GM23338 (cell line): ENCODE results near the gene TNFRSF19. TPM values are rescaled to one million over a fixed set of nuclear protein-coding genes. Genes with fewer than 3 reads are reported as not detected.

Experiments used
- ATAC-seq: fragments of 200-7000 bp; cut with Tn5 transposase; 3 replicates; pipeline ENCODE4 v1.9.1; 2020
- DNase-seq: peaks from one replicate; pipeline ENCODE4 v3.0.0-alpha.2; 2015; ENCODE audit warnings: low spot score
- H2AFZ ChIP-seq: fragments of 200-600 bp; sonication (generic); 2 replicates; pipeline ENCODE4 v1.8.0; 2016; ENCODE audit warnings: antibody characterized with exemption, mild to moderate bottlenecking, moderate library complexity
- H3F3A ChIP-seq: fragments of 200-600 bp; sonication (generic); replicated peaks from 2 replicates; pipeline ENCODE4 v1.8.0; 2017; ENCODE audit warnings: antibody characterized with exemption, mixed run types, low read depth
- H3K27ac ChIP-seq: fragments of 200-600 bp; sonication (generic); 2 replicates; pipeline ENCODE4 v1.6.1; 2016; ENCODE audit warnings: low read depth
- H3K27me3 ChIP-seq: fragments of 200-600 bp; sonication (generic); 2 replicates; pipeline ENCODE4 v1.8.0; 2016; ENCODE audit warnings: mild to moderate bottlenecking, mixed run types, moderate library complexity; ENCODE audit not compliant: insufficient read depth
- H3K36me3 ChIP-seq: fragments of 200-600 bp; sonication (generic); 2 replicates; pipeline ENCODE4 v1.8.0; 2016; ENCODE audit warnings: mild to moderate bottlenecking; ENCODE audit not compliant: insufficient read depth
- H3K4me1 ChIP-seq: fragments of 200-600 bp; sonication (generic); 2 replicates; pipeline ENCODE4 v1.8.0; 2016; ENCODE audit warnings: mild to moderate bottlenecking, moderate library complexity; ENCODE audit not compliant: insufficient read depth
- H3K4me2 ChIP-seq: fragments of 200-600 bp; sonication (generic); 2 replicates; pipeline ENCODE4 v1.7.1; 2017; ENCODE audit warnings: mixed run types
- H3K4me3 ChIP-seq: fragments of 200-600 bp; sonication (generic); 2 replicates; pipeline ENCODE4 v1.6.1; 2016; ENCODE audit warnings: mixed run types
- H3K79me2 ChIP-seq: fragments of 200-600 bp; sonication (generic); replicated peaks from 2 replicates; pipeline ENCODE4 v1.8.0; 2017; ENCODE audit warnings: mild to moderate bottlenecking; ENCODE audit not compliant: insufficient read depth
- H3K9me2 ChIP-seq: fragments of 200-600 bp; sonication (generic); 2 replicates; pipeline ENCODE4 v1.8.0; 2017; ENCODE audit not compliant: insufficient read depth
- H4K20me1 ChIP-seq: fragments of 200-600 bp; sonication (generic); replicated peaks from 2 replicates; pipeline ENCODE4 v1.8.0; 2017; ENCODE audit warnings: mild to moderate bottlenecking; ENCODE audit not compliant: insufficient read depth
- H3K27ac Mint-ChIP-seq: 2 replicates; pipeline ENCODE4 v1.8.0; 2020; ENCODE audit warnings: inconsistent platforms, mild to moderate bottlenecking, moderate library complexity, mixed read lengths
- H3K27me3 Mint-ChIP-seq: 3 replicates; pipeline ENCODE4 v1.8.0; 2022; ENCODE audit warnings: low read depth, mild to moderate bottlenecking, moderate library complexity, mixed read lengths, inconsistent platforms; ENCODE audit not compliant: insufficient read depth, poor library complexity
- H3K36me3 Mint-ChIP-seq: 3 replicates; pipeline ENCODE4 v1.8.0; 2021; ENCODE audit warnings: low read depth, mild to moderate bottlenecking, inconsistent platforms, moderate library complexity, mixed read lengths
- H3K4me1 Mint-ChIP-seq: 3 replicates; pipeline ENCODE4 v1.8.0; 2020; ENCODE audit warnings: mild to moderate bottlenecking, inconsistent platforms, mixed read lengths
- H3K4me3 Mint-ChIP-seq: 3 replicates; pipeline ENCODE4 v1.8.0; 2021; ENCODE audit warnings: moderate library complexity, mild to moderate bottlenecking, inconsistent platforms, mixed read lengths
- H3K9me3 Mint-ChIP-seq: 3 replicates; pipeline ENCODE4 v1.8.0; 2020; ENCODE audit warnings: moderate library complexity, mild to moderate bottlenecking, inconsistent platforms, mixed read lengths
- CTCF ChIP-seq, 2 experiments: fragments of 200-600 bp in 1 of 2; sonication (generic) in 1 of 2; conservative IDR thresholded peaks; 2 replicates each; pipeline versions ENCODE4 v1.5.1 to v1.6.1; 2016 to 2017; ENCODE audit warnings: antibody characterized with exemption in 2 of 2, low read depth in 2 of 2, mild to moderate bottlenecking in 2 of 2, moderate library complexity in 1 of 2
- EZH2 ChIP-seq: fragments of 200-600 bp; sonication (generic); IDR thresholded peaks from one replicate; pipeline ENCODE4 v1.8.0; 2017; ENCODE audit warnings: antibody characterized with exemption, mild to moderate bottlenecking, low read depth; ENCODE audit not compliant: unreplicated experiment
- EZH2phosphoT487 ChIP-seq: fragments of 200-600 bp; sonication (generic); IDR thresholded peaks from one replicate; pipeline ENCODE4 v1.8.1; 2018; ENCODE audit warnings: antibody characterized with exemption; ENCODE audit not compliant: unreplicated experiment
- JUNB ChIP-seq: IDR thresholded peaks from one replicate; pipeline ENCODE4 v1.6.1; 2016; ENCODE audit warnings: antibody characterized with exemption; ENCODE audit not compliant: unreplicated experiment
- NANOG ChIP-seq: IDR thresholded peaks from 2 replicates; pipeline ENCODE4 v1.6.1; 2016; ENCODE audit warnings: antibody characterized with exemption, borderline replicate concordance
- POLR2AphosphoS5 ChIP-seq: IDR thresholded peaks from 2 replicates; pipeline ENCODE4 v1.6.1; 2016; ENCODE audit warnings: antibody characterized with exemption, low read depth
- REST ChIP-seq: IDR thresholded peaks from one replicate; pipeline ENCODE4 v1.6.1; 2018; ENCODE audit warnings: antibody characterized with exemption; ENCODE audit not compliant: unreplicated experiment
- ZNF114 ChIP-seq: fragments of 250-450 bp; sonication (Bioruptor Pico); IDR thresholded peaks from 2 replicates; pipeline ENCODE4 v1.5.0; 2020; ENCODE audit warnings: mild to moderate bottlenecking, moderate library complexity
- ZNF331 ChIP-seq: fragments of 250-450 bp; sonication (Bioruptor Pico); IDR thresholded peaks from 2 replicates; pipeline ENCODE4 v1.5.0; 2020; ENCODE audit warnings: low read depth, mild to moderate bottlenecking, moderate library complexity
- ZNF462 ChIP-seq: fragments of 250-450 bp; sonication (Bioruptor Pico); IDR thresholded peaks from 2 replicates; pipeline ENCODE4 v1.5.0; 2020; ENCODE audit warnings: mild to moderate bottlenecking, moderate library complexity
- polyA plus RNA-seq: library from polyadenylated mRNA; unstranded; fragments of >200 nt; fragmentation: Nextera tagmentation; extraction: Ambion mirVana; gene quantifications from 2 replicates; pipeline ENCODE4 v1.2.1, GENCODE V29; 2016
- total RNA-seq: library from RNA; depleted of rRNA; stranded (reverse); fragments of >200 nt; shearing (Covaris generic); gene quantifications from 2 replicates; pipeline ENCODE4 v1.2.3, GENCODE V29; 2014

The TNFRSF19 gene
- total and polyA plus RNA-seq, 2 experiments from 2014 or later = 0.21 to 0.35 TPM

- no peak for TF ChIP-seq ZNF462 (CRISPR knock-in tag)
These were observed 18.5 kb downstream of the TNFRSF19 start (continued) for GRCh38 chr13:23588666-23589065.

GRCh38 chr13:23592596-23592995, 22.4 kb downstream of the TNFRSF19 start:
- Histone ChIP-seq H3F3A (no peaks in the 10 kb centered on the region), H3K9me2 (no peaks in the 10 kb centered on the region), H3K36me3 (no peaks in the 10 kb centered on the region), H3K4me1 (no peaks in the 10 kb centered on the region), H3K4me2 (no peak overlapping the region), H2AFZ (no peak overlapping the region; the same call in 1 of the 2 replicates), H3K4me3 (no peak overlapping the region), H3K27me3 (no peaks in the 10 kb centered on the region), H4K20me1 (no peaks in the 10 kb centered on the region), H3K27ac (no peak overlapping the region), H3K79me2 (no peaks in the 10 kb centered on the region)
- DNase-seq (no peak), ATAC-seq (no peak)
- no peak for TF ChIP-seq REST
- no peak for TF ChIP-seq EZH2phosphoT487
- TF ChIP-seq POLR2AphosphoS5 = no peak
- TF ChIP-seq JUNB = no peak
- TF ChIP-seq CTCF (conservative IDR thresholded peaks at IDR 0.05; ENCODE audit: low read depth in 2 of 2) = no peak
- no peak for TF ChIP-seq EZH2
- no peak for TF ChIP-seq ZNF114
- TF ChIP-seq NANOG = no peak
- TF ChIP-seq ZNF331 (CRISPR knock-in tag) = no peak
- Mint-ChIP-seq H3K27me3 (peaks cover 1% of the 10 kb centered on the region), H3K27ac (no peak overlapping the region), H3K36me3 (peaks cover 28% of the 10 kb centered on the region; the same call in 2 of the 3 replicates), H3K9me3 (peaks cover 20% of the 10 kb centered on the region), H3K4me3 (no peak overlapping the region), H3K4me1 (no peaks in the 10 kb centered on the region)
